ENCODE results near the gene PPFIA4.

PPFIA4 gene

GRCh38 chr1:203072911-203073310 is 46.6 kb downstream of the PPFIA4 start:
- no peak for DNase-seq (ENCODE audit: low spot score)
- TF ChIP-seq, protein P1, sequence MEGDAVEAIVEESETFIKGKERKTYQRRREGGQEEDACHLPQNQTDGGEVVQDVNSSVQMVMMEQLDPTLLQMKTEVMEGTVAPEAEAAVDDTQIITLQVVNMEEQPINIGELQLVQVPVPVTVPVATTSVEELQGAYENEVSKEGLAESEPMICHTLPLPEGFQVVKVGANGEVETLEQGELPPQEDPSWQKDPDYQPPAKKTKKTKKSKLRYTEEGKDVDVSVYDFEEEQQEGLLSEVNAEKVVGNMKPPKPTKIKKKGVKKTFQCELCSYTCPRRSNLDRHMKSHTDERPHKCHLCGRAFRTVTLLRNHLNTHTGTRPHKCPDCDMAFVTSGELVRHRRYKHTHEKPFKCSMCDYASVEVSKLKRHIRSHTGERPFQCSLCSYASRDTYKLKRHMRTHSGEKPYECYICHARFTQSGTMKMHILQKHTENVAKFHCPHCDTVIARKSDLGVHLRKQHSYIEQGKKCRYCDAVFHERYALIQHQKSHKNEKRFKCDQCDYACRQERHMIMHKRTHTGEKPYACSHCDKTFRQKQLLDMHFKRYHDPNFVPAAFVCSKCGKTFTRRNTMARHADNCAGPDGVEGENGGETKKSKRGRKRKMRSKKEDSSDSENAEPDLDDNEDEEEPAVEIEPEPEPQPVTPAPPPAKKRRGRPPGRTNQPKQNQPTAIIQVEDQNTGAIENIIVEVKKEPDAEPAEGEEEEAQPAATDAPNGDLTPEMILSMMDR (IDR thresholded peaks at IDR 0.05; ENCODE audit: borderline replicate concordance, control extremely low read depth, extremely low read depth, insufficient read depth, missing control alignments) = no peak
- in situ Hi-C loops (cut with MboI; ENCODE audit: low sequenced_read_pairs, unreplicated experiment) = no loop called here

DNA sequence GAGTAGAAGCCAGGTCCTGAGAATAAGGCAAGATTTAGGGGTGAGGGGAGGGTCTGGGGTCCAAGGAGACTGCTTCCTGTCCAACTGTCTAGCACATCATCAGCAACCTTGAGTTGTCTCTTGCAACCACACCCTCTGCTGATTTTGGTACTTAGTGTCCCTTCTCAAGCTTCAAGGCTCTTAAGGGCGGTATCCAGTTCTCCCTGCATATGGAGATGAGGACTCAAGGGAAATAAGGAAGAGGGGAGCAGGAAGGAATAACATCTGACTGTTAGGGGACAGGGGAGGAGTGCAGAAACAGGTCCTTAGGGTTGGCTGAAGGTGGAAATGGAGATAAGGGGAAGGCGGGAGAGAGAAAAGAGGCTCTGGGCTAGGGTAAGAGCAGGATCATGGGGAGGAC is 47.2 kb downstream of the PPFIA4 start:
- in situ Hi-C loops (cut with MboI; ENCODE audit: low sequenced_read_pairs, unreplicated experiment) = no loop called here
- TF ChIP-seq, protein P1 (IDR thresholded peaks at IDR 0.05; ENCODE audit: borderline replicate concordance, control extremely low read depth, extremely low read depth, insufficient read depth, missing control alignments) = no peak
- no peak for DNase-seq (ENCODE audit: low spot score)

- TF ChIP-seq, protein P1 (IDR thresholded peaks at IDR 0.05; ENCODE audit: borderline replicate concordance, control extremely low read depth, extremely low read depth, insufficient read depth, missing control alignments) = no peak
- in situ Hi-C loops (cut with MboI; ENCODE audit: low sequenced_read_pairs, unreplicated experiment) = no loop called here
- DNase-seq (ENCODE audit: low spot score) = no peak
These were observed 48.3 kb downstream of the PPFIA4 start for GRCh38 chr1:203074610-203075009.

GRCh38 chr1:203075236-203076030 is 49.1 kb downstream of the PPFIA4 start:
- in situ Hi-C loops (cut with MboI; ENCODE audit: low sequenced_read_pairs, unreplicated experiment) = no loop called here
- TF ChIP-seq, protein P1 (IDR thresholded peaks at IDR 0.05; ENCODE audit: borderline replicate concordance, control extremely low read depth, extremely low read depth, insufficient read depth, missing control alignments) = no peak
- no peak for DNase-seq (ENCODE audit: low spot score)

DNA sequence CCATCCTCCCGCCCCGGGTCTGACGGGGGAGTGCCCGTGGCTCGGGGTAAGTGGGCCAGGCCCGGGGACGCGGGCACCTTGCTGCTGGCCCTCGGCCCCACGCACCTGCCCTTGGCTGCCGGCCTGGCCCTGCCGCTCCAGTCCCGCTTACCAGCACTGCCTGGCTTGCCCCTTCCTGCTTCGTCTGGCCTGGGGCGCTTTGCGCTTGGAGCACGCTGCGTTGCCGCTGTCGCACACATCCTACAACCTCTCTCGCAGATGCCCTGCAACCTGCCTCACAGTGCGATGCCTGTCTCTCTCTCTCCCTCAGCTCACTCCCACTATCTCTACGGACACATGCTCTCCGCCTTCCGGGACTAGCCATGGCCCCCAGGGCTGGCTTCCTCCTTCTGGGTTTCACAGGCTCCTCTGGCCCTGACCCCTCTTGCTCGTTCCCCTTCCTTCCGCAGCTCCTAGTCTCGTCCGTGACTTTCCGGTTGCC is 49.8 kb downstream of the PPFIA4 start:
- TF ChIP-seq, protein P1 (IDR thresholded peaks at IDR 0.05; ENCODE audit: borderline replicate concordance, control extremely low read depth, extremely low read depth, insufficient read depth, missing control alignments) = no peak
- no peak for DNase-seq (ENCODE audit: low spot score)
- in situ Hi-C loops (cut with MboI; ENCODE audit: low sequenced_read_pairs, unreplicated experiment) = no loop called here

- TF ChIP-seq, protein P1 (IDR thresholded peaks at IDR 0.05; ENCODE audit: borderline replicate concordance, control extremely low read depth, extremely low read depth, insufficient read depth, missing control alignments) = no peak
- in situ Hi-C loops (cut with MboI; ENCODE audit: low sequenced_read_pairs, unreplicated experiment) = no loop called here
These were observed 51.1 kb downstream of the PPFIA4 start for GRCh38 chr1:203077367-203077766.

More at GRCh38 chr1:203077367-203077766, 51.1 kb downstream of the PPFIA4 start:
- DNase-seq (ENCODE audit: low spot score) = no peak

Measured in GM13976 (cell line).